GM19452 (cell line): ENCODE results near the gene MOCS1.

Source experiments
- ATAC-seq: cut with Tn5 transposase; IDR thresholded peaks from one replicate; pipeline ENCODE4 v1.9.1; 2021; ENCODE audit not compliant: unreplicated experiment

MOCS1 gene

DNA sequence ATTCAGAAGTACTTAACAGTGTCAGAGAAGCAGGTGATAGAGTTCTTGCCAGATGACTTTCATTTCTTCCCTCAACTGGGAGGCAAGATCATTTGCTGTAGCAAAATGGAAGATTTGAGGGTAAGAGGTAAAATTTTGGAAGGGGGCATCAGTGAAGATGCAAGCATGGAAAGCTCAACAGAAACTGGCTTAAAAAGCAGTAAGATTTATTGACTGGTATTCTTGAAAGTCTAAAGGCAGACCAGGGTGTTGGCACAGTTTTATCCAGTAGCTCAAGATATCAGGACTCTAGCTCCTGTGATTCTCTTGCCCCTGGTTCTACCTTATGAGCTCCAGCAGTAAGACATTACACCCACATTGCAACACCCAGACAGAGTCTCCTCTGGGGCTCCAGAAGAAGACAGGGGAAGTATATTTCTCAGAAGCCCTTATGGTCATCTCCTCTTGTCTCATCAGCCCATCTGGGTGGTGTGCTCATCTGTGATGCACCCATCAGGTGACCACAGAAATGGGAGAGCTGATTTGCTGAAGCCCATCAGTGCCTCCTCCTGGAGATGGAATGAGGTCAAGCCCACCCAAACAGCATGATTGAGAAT, 16.0 kb upstream of the MOCS1 start:
- no peak for ATAC-seq

DNA sequence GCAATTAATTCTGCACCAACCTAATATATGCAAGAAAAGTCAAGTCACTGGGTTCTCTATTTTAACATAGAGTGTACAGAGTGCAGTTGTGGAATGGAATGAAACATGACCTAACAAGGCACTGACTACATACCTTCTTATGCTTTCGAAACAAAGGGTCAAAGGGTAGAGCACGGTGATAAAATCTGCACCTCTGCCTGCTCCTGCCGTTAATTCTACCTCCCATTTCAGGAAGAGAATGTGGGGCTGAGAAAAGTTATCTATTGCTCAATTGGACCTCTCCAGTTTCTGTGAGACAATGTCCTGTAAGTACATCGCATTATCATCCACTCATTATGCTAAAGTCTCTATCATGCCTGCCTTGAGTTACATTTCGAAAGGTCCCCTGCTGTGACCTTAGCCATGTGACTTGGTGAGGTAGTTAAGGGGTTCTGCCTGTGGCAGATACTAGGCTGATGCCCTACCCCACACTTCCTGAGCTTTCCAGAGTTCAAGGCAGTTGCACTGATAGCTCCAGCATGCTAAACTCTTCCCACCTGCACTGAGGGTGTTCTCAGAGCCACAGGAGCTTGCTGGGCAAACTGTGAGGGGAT, 14.0 kb upstream of the MOCS1 start:
- ATAC-seq = no peak

DNA sequence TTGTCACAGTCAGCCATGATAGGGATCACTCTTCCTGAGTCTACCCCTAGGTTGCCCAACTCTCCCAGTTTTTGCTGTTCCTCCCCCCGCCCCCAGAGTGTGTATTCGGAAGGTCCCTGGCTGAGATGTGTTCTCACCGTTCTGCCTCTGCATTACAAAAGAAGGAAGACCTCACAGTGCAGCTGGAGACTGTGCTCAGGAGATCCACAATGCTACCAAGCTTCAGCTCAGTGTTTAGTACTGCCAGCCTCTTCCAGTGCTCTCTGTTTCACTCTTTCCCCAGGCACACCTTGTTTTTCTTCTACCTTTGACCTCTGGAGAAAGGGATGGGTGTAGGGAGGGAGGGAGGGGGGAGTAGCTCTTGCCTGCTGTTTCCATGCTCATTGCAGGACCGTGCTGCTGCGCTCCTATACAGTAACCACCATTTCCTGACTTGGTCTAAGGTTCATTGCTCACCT, 13.4 kb upstream of the MOCS1 start:
- ATAC-seq = no peak

DNA sequence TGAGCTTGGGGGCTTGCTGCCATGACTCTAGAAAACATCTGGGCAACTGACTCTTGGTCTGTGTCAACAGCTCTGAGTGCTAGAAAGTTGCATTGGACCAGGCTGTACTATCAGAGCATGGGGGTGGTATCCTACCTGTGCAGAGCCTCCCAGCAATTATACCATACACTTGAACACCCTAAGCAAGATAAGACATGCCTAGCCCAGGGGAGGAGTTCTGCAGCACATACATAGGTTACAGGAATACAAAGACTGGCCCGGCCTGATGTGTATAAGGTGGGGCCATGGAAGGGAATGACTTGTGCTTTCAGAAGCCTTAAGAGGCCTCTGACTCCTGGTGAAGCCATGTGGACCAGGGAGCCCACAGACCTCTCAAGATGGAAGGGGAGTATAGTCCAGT, 11.4 kb upstream of the MOCS1 start:
- no peak for ATAC-seq

DNA sequence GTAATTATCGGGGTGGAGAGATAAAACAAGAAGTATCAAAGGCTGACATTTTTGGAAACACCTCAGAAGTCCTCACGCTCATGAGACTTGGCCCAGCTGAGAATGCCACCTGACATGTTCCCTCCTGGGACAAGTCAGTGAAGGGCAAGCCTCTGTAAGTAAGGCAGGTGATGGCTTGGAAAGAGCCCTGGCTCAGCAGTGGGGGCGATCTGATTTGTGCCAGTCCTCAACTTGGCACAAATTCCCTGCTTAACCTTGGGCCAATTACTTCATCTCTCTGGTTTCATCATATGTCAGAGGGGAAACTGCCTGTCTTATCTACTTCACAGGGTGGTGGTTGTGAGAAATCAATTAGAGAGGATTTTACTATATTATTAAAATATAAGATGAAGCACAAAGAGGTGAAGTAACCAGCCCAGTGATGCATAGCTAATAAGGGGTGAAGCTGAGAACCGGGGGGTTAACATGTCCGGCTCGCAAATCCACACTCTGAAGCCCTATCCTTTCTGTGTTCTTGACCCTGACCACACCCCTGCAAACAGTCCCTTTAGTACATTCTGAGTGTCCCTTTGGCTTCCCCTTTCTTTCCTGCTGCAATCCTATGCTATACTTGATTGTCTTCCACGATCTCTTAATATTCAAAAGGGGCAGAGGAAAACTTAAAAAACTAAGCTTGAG, 8.8 kb upstream of the MOCS1 start:
- ATAC-seq = no peak

DNA sequence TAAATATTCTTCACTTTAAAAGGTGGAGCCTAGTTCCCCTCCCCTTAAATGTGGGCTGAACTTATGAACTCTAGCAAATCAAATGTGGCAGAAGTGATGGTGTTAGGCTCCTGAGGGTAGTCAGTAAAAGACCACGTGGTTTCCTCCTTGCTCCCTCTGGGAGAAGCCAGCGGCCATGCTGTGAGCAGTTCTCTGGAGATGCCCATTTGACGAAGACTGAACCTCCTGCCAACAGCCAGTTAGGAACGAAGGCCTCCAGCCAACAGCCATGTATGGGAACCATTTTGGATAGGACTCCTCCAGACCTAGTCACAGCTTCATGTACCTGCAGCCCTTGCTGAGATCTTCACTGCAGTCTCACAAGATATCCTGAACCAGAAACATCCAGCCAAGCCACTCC, 7.6 kb upstream of the MOCS1 start:
- ATAC-seq = no peak

DNA sequence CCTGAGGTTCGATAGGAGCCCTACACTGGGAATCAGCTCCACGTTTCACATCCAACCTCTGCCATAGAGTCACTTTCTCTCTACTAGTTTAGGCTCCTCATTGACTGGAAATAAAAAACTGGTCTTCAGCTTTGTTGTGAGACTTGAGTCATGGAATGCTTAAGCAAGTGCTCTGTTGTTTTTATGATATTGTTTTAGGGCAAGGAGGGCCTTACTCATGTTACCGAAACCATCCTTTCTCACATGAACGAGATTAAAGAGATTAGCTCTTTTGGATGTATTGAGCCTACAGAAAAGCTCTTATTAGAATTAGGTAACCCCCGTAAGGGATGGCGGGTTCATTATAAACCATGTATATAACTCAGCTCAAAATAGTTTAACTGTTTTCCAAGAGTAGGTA, 6.9 kb upstream of the MOCS1 start:
- ATAC-seq = no peak

DNA sequence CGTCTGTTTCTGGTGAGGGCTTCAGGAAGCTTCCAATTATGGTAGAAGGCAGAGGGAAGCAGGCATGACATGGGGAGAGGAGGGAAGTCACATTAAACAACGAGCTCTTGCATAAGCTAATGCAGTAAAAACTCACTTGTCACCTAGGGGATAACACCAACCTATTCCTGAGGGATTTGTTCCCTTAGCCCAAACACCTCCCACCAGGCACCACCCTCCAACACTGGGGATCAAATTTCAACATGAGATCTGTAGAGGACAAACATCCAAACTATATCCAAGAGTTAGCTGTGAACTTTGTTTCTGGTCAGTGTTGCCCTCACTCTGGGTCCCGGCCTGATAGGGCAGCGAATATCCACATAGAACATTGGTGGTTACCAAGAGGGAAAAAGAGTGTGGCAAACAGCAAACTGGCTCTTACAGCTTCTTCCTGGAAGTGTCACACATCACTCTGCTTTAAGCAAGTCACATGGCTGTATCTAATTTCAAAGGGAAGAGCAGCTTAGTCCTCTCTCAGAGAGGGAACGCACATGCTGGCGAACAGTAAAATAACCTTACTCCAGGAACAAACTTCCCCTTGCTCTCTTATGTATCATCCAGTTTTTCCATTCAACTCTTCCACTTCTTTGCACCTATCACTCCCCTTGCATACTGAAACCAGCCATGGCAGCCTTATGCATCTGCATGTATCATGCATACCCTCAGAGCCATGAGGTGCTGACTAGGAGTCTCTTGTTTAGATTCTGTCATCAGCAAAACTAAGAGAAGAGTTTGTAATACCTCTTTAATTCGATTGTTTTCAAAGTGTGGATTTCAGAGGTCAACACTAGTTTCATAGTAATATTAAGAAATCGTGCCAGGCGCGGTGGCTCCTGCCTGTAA, 4.8 kb upstream of the MOCS1 start:
- ATAC-seq = no peak

DNA sequence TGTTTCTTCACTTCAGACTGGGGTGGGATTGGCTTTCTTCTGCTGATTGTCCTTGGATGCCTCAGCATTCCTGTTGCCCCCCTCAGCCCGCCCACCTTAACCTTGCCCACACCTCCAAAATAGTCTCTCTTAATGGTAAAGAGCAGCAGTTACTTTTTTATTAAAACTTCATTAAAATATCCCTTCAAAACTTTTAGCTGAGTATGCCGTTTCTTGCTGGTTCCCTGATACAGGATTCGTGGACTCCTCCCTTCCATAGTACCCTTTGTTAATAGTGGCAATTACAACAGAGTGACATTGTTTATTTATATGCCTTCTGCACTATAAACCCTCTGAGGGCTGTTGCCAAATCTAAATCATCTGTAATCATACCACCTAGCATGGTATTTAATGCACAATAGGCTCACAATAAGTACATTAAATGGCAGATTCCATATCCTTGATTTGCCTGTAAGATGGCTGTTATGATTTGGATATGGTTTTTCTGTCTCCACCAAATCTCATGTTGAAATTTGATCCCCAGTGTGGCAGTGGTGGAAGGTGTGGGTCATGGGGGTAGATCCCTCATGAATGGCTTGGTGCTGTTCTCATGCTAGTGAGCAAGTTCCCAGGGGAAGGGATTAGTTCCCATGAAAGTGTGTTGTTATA, 3.5 kb upstream of the MOCS1 start:
- ATAC-seq = no peak

DNA sequence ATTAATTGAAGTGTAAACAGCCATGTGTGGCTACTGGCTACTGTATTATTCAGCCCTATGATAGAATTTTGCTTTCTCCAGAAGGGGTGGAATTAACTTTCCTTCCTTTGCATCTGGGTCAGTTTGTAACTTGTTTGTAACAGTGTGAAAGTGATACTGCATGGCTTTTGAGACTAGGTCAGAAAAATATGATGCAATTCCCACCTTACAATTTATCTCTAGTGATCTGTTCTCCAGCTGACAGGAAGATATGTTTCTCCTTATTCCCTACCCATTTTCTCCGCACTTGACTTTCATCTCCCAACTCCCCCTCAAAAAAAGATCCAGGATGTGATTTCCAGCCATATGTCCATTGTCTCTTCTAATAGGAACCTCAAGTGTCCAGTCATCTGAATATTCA, 2.6 kb upstream of the MOCS1 start:
- no peak for ATAC-seq

DNA sequence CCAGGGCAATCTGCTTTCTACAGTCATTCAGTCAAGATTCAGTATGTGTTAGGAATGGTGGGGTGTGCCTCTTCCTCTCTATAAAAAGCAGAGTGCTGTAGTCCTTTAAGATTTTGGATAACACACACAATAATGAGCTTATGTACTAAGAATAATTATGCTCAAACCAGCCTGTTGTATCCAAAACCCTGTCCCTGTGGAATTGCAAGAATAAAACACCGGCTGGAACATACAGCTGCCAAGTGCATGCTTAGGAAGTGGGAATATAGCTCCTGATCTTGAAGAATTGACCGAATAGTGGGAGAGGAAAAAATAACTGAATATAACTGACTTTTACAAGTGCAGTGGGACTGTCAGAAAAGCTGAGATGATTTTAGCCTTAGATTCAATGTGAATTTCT, 979 bp upstream of the MOCS1 start:
- ATAC-seq = no peak

DNA sequence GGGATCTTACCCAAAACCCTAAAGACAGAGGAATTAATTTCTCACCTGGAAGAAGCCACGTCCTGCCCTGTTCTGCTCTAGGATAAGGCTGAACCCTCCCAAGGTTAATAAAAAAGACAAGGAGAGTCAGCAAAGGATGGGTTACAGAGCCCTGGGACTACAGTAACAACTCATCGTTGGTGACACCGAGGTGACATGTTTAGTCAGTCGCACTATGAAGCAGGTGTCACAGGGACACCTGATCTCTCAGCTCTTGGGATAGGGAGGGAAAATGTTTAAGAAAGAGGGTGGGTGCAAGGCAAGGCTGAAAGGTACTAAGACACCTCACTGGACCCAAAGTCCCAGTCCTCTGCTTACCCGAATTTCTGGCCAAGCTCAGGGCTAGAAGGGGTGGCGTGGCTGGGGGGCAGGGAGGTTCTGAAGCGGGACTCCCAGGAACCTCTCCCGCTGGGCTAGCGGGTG, 562 bp downstream of the MOCS1 start:
- ATAC-seq = no peak

DNA sequence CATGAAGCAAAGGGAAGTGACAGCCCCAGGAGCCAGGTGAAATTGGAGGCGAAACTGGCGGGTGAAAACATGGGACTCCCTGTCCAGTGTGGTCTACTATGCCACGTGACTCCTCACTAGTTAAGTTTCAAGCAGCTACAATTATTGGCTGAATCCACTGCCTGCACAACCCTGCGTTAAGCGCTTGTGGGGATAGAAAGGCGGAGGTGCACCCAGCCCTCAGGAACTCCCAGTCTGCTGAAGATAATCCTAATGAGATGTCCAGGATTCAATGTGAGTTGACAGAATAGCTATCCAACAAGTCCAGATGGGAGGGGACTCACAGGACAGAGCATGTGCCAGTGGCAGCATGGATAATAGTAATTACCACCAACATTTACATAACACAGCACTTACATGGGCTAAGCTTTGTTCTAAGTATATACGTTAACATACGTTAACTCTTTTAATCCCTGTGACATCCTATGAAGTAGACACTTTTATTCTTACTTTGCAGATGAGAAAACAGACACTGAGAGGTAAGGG, 1.8 kb downstream of the MOCS1 start:
- no peak for ATAC-seq

DNA sequence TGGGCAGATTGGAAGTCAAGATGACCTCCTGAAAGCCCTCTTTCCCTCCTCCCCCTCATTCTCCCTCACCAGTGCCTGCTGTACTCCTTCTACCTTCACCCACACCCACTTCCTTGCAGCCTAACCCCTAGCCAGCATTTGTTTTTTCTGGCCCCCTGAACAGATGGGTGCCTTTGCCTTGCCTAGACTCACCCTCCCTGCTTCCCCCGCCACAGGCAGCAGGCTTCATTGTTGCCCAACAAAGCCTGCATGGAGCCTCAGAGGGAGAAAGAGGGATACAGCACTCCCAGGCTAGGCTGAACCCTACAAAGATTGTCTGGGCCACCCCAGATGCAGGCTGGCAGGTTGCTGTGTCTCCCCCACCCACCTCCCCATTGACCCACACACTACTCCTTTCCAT, 2.7 kb downstream of the MOCS1 start:
- no peak for ATAC-seq

DNA sequence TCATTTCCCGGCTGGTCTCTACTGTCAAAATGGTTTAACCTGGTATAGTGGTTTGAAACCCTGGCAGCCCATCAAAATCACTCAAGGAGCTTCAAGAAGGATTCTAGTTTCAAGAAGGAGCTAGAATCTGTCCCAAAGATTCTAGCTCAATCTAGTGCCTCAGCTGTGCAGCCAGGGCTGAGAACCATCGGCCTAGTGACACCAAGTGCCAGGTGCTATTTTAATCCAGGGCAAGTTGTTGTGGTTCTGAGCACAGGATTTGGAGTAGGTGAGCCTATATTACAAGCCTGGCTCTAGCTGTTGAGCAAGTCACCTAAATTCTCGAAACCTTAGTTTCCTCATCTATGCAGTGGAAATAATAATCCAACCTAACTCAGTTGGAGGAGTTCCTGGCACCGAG, 3.7 kb downstream of the MOCS1 start:
- ATAC-seq = no peak

DNA sequence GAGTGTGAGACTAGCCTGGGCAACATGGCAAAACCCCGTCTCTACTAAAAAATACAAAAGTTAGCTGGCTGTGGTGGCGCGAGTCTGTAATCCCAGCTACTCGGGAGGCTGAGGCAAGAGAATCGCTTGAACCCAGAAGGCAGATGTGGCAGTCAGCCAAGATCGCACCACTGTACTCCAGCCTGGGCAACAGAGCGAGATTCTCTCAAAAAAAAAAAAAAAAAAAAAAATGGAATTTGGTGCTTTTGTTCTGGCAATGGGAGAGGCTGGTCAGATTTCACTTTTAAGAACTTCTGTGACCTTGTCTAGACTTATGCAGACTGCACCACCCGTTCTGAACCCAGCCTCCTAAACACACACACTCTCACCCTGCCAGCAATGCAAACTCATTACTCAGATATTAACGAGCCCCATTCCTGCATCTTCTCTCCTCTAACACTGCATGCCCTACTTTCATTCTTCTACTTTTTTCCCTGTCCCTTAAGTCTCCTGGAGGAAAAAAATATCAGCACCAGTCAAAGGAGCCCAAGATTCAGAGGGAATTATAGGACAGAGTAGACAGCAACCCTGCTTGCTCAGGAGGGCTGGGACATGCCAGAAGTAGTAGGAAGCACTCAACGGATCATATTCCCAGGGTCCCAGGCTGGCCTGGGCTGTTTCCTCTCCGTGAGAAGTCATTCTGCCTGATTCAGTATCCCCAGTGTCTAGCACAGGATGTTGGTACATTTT, 4.4 kb downstream of the MOCS1 start:
- no peak for ATAC-seq

DNA sequence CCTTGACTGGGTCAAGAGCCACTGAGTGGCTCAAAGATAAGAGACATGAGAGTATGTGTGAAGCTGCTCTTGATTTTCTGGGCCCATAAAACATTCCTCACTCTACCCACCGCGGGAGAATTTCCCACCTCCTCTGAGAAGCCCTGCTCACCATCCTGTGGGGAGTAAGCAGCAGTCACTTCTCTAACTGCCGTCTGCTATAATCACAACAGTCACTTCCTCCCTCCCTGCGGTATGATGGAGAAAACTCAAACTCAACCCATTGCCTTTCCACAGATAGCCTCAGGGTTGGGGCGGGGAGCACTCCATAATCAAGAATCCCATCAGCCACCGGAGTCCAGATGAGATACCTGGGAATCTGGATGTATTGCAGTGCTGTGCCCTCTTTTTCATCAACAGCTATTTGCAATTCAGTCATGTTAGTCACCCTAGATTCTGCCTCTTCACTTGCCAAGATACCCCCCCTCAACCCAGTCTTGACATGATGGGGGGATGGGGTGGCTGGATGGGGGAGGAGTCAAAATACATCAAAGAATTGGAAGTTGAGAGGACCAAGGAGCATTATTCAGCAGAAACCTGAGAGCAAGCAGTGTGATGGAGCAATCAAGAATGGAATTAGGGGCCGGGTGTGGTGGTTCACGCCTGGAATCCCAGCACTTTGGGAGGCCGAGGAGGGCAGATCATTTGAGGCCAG, 5.1 kb downstream of the MOCS1 start:
- ATAC-seq = no peak

DNA sequence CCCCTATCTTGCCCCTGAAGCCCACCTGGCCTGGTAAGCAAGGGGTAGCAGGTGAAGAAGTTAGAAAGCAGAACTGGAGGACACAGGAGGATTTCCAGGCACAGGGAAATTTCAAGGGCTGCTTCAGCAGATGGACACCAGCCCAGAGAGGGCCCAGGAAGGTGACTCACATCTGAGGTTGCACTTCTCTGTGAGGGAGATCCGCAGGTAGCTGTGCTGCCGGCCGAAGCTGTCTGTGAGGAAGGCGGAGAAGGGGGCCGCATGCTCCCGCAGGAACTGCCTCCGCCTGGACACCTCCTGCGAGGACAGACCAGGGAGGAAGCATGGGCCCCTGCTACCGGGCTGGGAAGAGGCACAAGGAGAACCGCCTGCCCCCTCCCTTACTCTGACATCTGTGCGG, 7.1 kb downstream of the MOCS1 start:
- ATAC-seq = no peak

DNA sequence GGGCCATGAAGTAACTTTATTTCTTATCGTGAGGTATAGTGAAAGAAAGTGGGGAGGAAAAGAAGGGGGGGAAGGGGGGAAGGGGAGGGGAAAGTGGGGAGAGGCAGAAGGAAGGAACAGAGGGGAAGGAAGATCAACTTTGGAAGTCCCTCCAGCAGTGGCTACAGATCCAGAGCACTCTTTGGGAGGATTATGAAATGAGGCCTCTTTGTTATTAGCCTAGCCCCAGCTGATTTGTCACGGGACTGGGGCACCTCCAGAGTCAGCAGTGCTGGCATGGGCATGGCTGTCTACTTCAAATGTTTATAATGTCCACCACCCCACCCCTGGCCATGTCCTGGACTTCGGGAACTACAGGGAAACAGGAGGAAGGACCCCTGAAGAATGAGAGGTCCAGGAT, 7.6 kb downstream of the MOCS1 start:
- ATAC-seq = no peak

DNA sequence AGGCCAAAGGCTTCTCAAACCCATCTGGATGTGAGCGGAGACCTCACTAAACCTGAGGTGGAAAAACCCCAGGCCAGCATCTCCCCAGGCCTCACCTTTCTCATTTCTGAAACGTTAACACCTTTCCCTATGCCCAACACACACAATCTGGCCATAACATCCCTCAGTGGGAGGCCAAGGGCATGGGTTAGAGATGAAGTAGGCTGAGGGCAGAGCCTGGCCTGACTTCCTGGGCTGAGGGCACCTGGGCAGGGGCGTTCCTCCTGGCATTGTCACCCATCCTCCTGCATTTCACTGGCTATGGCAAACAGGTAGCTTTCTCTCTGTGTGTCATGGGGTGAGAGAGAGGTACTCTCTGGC, 8.4 kb downstream of the MOCS1 start:
- ATAC-seq = no peak
